Cardiac muscle cell (in vitro differentiated cells and primary cell): ENCODE data around the gene BRSK1. TPM values are rescaled to one million over a fixed set of nuclear protein-coding genes. Genes with fewer than 3 reads are reported as not detected.

Experiments used
- DNase-seq, 2 donors: peaks; one replicate each; pipeline versions ENCODE4 v3.0.0 to v3.0.0-alpha.2; 2010 to 2017; ENCODE audit warnings: low read depth in 1 of 2, low spot score in 1 of 2
- H3K27ac ChIP-seq: fragments of 200-600 bp; sonication (generic); 2 replicates; pipeline ENCODE4 v1.5.1; 2016
- H3K27me3 ChIP-seq: fragments of 200-600 bp; sonication (generic); 2 replicates; pipeline ENCODE4 v1.6.0; 2016; ENCODE audit warnings: control low read depth
- H3K36me3 ChIP-seq: fragments of 200-600 bp; sonication (generic); 2 replicates; pipeline ENCODE4 v1.5.1; 2016; ENCODE audit warnings: control low read depth
- H3K4me1 ChIP-seq: fragments of 200-600 bp; sonication (generic); 2 replicates; pipeline ENCODE4 v1.8.1; 2017; ENCODE audit warnings: low read depth, mild to moderate bottlenecking, mixed run types
- H3K4me3 ChIP-seq: fragments of 200-600 bp; sonication (generic); 2 replicates; pipeline ENCODE4 v1.5.1; 2016; ENCODE audit warnings: mild to moderate bottlenecking
- H3K9me3 ChIP-seq: fragments of 200-600 bp; sonication (generic); 2 replicates; pipeline ENCODE4 v1.5.1; 2017; ENCODE audit warnings: low read depth, mild to moderate bottlenecking, control low read depth
- CTCF ChIP-seq: IDR thresholded peaks from 2 replicates; pipeline ENCODE4 v1.5.1; 2012; ENCODE audit warnings: low read depth, mild to moderate bottlenecking, low read length
- polyA plus RNA-seq: library from polyadenylated mRNA; unstranded; fragments of >200 nt; fragmentation: Nextera tagmentation; extraction: Ambion mirVana; gene quantifications from 2 replicates; pipeline ENCODE4 v1.2.1, GENCODE V29; 2016
- total RNA-seq: library from RNA; depleted of rRNA; stranded (reverse); fragments of >200 nt; gene quantifications from 2 replicates; pipeline ENCODE4 v1.2.3, GENCODE V29; 2016

BRSK1 gene
- total and polyA plus RNA-seq, 2 experiments from 2014 or later: 3.5 to 34.4 TPM

DNA sequence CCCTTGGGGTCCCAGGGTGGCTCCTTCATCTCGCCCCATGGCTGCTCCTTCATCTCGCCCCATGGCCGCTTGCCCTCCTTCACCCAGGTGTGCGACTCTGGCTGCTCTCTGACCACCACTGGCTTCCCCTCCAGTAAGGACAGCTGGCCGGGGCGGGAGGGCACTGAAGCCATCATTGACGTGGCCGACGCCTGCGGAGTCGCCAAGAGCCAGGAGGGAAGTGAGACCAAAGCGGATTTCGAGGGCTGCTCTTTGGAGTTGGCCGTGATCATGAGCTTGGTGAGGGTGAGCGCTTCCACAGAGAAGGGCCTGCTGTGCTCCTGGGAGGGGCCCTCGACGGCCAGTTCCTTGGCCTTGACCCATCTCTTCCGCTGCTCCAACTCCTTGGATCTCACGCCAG lies 74.7 kb downstream of the BRSK1 start:
- Histone ChIP-seq H3K4me3 (no peak overlapping the region), H3K27ac (no peak overlapping the region), H3K36me3 (no peaks in the 10 kb centered on the region), H3K4me1 (no peaks in the 10 kb centered on the region), H3K9me3 (no peaks in the 10 kb centered on the region), H3K27me3 (peaks cover 40% of the 10 kb centered on the region)
- TF ChIP-seq CTCF: no peak
- DNase-seq: no peak

DNA sequence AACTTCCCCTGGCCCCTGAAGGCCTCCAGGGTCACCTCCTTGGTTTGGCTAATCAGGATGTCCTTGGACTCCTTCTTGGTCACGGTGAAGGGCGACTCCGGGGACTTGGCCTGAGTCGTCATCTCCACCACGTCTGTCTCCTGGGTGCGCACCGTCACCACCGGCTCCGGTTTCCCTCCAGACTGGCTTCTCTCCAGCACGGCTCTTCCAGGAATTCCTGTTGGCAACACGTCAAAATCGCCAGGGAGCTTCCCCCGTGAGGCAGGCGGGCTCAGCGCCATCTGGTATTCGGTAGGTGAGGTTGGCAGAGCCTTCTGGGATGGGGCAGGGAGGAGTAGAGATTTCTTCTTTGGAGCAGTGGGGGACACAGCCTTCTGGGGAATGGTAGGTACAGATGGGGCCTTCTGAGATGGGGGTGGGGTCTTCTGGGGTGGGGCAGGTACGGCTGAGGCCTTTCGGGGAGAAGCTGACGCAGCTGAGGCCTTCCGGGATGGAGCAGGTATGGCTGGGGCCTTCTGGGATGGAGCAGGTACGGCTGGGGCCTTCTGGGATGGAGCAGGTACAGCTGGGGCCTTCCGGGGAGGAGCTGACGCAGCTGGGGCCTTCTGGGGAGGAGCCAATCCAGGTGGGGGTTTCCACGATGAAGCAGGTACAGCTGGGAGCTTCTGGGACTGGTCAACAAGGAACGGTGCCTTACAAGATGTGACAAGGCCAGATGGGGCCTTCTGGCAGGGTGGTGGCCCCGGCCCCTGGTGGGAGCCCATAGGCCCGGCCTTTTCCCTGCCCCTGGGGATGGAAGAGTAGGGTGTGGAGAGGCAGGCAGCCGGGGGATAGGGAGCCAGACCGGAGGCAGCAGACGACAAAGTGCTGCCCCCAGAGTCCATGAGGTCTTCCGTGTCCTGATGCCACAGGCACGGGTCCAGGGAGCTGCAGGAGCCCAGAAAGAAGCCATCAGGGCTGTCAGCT lies 75.4 kb downstream of the BRSK1 start:
- no peaks in the 10 kb centered on the region for H3K4me1 ChIP-seq
- peaks cover 33% of the 10 kb centered on the region for H3K27me3 ChIP-seq
- no peaks in the 10 kb centered on the region for H3K36me3 ChIP-seq
- no peak for TF ChIP-seq CTCF
- no peak for DNase-seq
- H3K27ac ChIP-seq: no peak overlapping the region
- no peak overlapping the region for H3K4me3 ChIP-seq
- H3K9me3 ChIP-seq: no peaks in the 10 kb centered on the region

DNA sequence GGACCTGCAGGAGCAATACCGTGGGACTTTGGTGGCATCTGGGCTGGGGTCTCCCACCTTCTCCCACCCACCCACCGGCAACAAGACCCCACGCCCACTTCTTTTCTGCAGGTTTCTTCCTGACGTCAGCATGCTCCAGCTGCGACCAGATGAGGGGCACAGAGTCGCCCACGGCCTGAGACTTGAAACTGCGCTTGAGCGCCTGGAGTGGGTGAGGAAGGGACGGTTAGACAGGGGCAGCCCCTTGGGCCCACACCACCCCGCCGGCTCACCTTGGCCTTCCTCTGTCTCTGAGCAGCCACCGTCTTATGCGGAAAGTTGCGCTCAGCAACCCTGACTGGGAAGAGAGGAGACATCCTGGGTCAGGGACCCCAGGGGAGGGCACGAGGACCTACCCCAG lies 77.1 kb downstream of the BRSK1 start:
- H3K36me3 ChIP-seq: no peaks in the 10 kb centered on the region
- H3K4me1 ChIP-seq: no peaks in the 10 kb centered on the region
- no peak for DNase-seq
- no peak for TF ChIP-seq CTCF
- H3K27ac ChIP-seq: no peak overlapping the region
- H3K9me3 ChIP-seq: no peaks in the 10 kb centered on the region
- no peak overlapping the region for H3K4me3 ChIP-seq
- peaks cover 16% of the 10 kb centered on the region for H3K27me3 ChIP-seq

Other genes starting within 250 kb of the BRSK1 start
- gene GP6, start 245.7 kb upstream of the BRSK1 start, total RNA-seq: 0.42 and 1.7 TPM in 2 replicates
- 0.24 TPM in 1 of 2 replicates, not detected in the other for gene GP6, start 245.7 kb upstream of the BRSK1 start, polyA plus RNA-seq
- gene RDH13, start 220.8 kb upstream of the BRSK1 start, total RNA-seq: 31.9 and 41.0 TPM in 2 replicates
- gene RDH13, start 220.8 kb upstream of the BRSK1 start, polyA plus RNA-seq: 23.7 and 27.4 TPM in 2 replicates
- 2.0 and 3.9 TPM in 2 replicates for gene EPS8L1, start 208.1 kb upstream of the BRSK1 start, total RNA-seq
- gene EPS8L1, start 208.1 kb upstream of the BRSK1 start, polyA plus RNA-seq: 1.1 and 1.2 TPM in 2 replicates
- gene PPP1R12C, start 166.4 kb upstream of the BRSK1 start, total RNA-seq: 107 and 120 TPM in 2 replicates
- 32.9 and 38.0 TPM in 2 replicates for gene PPP1R12C, start 166.4 kb upstream of the BRSK1 start, polyA plus RNA-seq
- 16.1 and 25.0 TPM in 2 replicates for gene TNNT1, start 134.8 kb upstream of the BRSK1 start, total RNA-seq
- gene TNNT1, start 134.8 kb upstream of the BRSK1 start, polyA plus RNA-seq: 34.7 and 35.5 TPM in 2 replicates
- gene TNNI3, start 126.3 kb upstream of the BRSK1 start, total RNA-seq: 64.5 and 78.6 TPM in 2 replicates
- gene TNNI3, start 126.3 kb upstream of the BRSK1 start, polyA plus RNA-seq: 49.8 and 85.5 TPM in 2 replicates
- 3.2 and 3.5 TPM in 2 replicates for gene DNAAF3, start 117.4 kb upstream of the BRSK1 start, total RNA-seq
- gene DNAAF3, start 117.4 kb upstream of the BRSK1 start, polyA plus RNA-seq: 7.6 and 14.3 TPM in 2 replicates
- 0.12 and 0.53 TPM in 2 replicates for gene SYT5, start 103.7 kb upstream of the BRSK1 start, total RNA-seq
- gene SYT5, start 103.7 kb upstream of the BRSK1 start, polyA plus RNA-seq: not detected in 2 replicates
- 3.0 and 6.9 TPM in 2 replicates for gene PTPRH, start 74.5 kb upstream of the BRSK1 start, total RNA-seq
- gene PTPRH, start 74.5 kb upstream of the BRSK1 start, polyA plus RNA-seq: 2.3 TPM in 2 replicates
- 4.2 and 4.7 TPM in 2 replicates for gene TMEM86B, start 55.2 kb upstream of the BRSK1 start, total RNA-seq
- 2.6 and 5.3 TPM in 2 replicates for gene TMEM86B, start 55.2 kb upstream of the BRSK1 start, polyA plus RNA-seq
- 87.9 and 91.7 TPM in 2 replicates for gene PPP6R1, start 25.0 kb upstream of the BRSK1 start, total RNA-seq
- gene PPP6R1, start 25.0 kb upstream of the BRSK1 start, polyA plus RNA-seq: 98.7 and 101 TPM in 2 replicates
- 47.2 and 77.7 TPM in 2 replicates for gene HSPBP1, start 3.9 kb upstream of the BRSK1 start, total RNA-seq
- 68.9 and 123 TPM in 2 replicates for gene HSPBP1, start 3.9 kb upstream of the BRSK1 start, polyA plus RNA-seq
- not detected in 2 replicates for gene TMEM150B, start 41.3 kb downstream of the BRSK1 start, total RNA-seq
- not detected in 2 replicates for gene TMEM150B, start 41.3 kb downstream of the BRSK1 start, polyA plus RNA-seq
- gene KMT5C, start 55.9 kb downstream of the BRSK1 start, total RNA-seq: 58.9 and 82.4 TPM in 2 replicates
- 63.5 and 81.7 TPM in 2 replicates for gene KMT5C, start 55.9 kb downstream of the BRSK1 start, polyA plus RNA-seq
- gene COX6B2, start 70.7 kb downstream of the BRSK1 start, total RNA-seq: not detected in 2 replicates
- 0.06 and 0.17 TPM in 2 replicates for gene COX6B2, start 70.7 kb downstream of the BRSK1 start, polyA plus RNA-seq
- gene GARIN5B, start 79.3 kb downstream of the BRSK1 start, total RNA-seq: not detected in 2 replicates
- gene GARIN5B, start 79.3 kb downstream of the BRSK1 start, polyA plus RNA-seq: not detected in 2 replicates
- gene IL11, start 86.5 kb downstream of the BRSK1 start, total RNA-seq: 0.12 and 0.49 TPM in 2 replicates
- 0.72 TPM in 1 of 2 replicates, not detected in the other for gene IL11, start 86.5 kb downstream of the BRSK1 start, polyA plus RNA-seq
- not detected in 2 replicates for gene TMEM190, start 92.8 kb downstream of the BRSK1 start, total RNA-seq
- 0.85 and 1.3 TPM in 2 replicates for gene TMEM190, start 92.8 kb downstream of the BRSK1 start, polyA plus RNA-seq
- gene TMEM238, start 100.3 kb downstream of the BRSK1 start, total RNA-seq: 0.27 and 0.35 TPM in 2 replicates
- gene TMEM238, start 100.3 kb downstream of the BRSK1 start, polyA plus RNA-seq: 1.7 and 4.0 TPM in 2 replicates
- gene RPL28, start 101.9 kb downstream of the BRSK1 start, total RNA-seq: 757 and 1,325 TPM in 2 replicates
- 273 and 320 TPM in 2 replicates for gene RPL28, start 101.9 kb downstream of the BRSK1 start, polyA plus RNA-seq
- 54.2 and 244 TPM in 2 replicates for gene UBE2S, start 123.8 kb downstream of the BRSK1 start, total RNA-seq
- 164 and 471 TPM in 2 replicates for gene UBE2S, start 123.8 kb downstream of the BRSK1 start, polyA plus RNA-seq
- gene SHISA7, start 159.3 kb downstream of the BRSK1 start, total RNA-seq: not detected in 2 replicates
- not detected in 2 replicates for gene SHISA7, start 159.3 kb downstream of the BRSK1 start, polyA plus RNA-seq
- 99.4 and 200 TPM in 2 replicates for gene ISOC2, start 177.6 kb downstream of the BRSK1 start, total RNA-seq
- 73.9 and 89.7 TPM in 2 replicates for gene ISOC2, start 177.6 kb downstream of the BRSK1 start, polyA plus RNA-seq
- gene C19orf85, start 180.8 kb downstream of the BRSK1 start, total RNA-seq: not detected in 2 replicates
- not detected in 2 replicates for gene C19orf85, start 180.8 kb downstream of the BRSK1 start, polyA plus RNA-seq
- 15.7 and 16.7 TPM in 2 replicates for gene ZNF628, start 192.6 kb downstream of the BRSK1 start, total RNA-seq
- 0.95 and 0.96 TPM in 2 replicates for gene ZNF628, start 192.6 kb downstream of the BRSK1 start, polyA plus RNA-seq
- gene NAT14, start 201.2 kb downstream of the BRSK1 start, total RNA-seq: 56.5 and 78.7 TPM in 2 replicates
- gene NAT14, start 201.2 kb downstream of the BRSK1 start, polyA plus RNA-seq: 137 and 138 TPM in 2 replicates
- gene SSC5D, start 204.4 kb downstream of the BRSK1 start, total RNA-seq: 0.32 and 0.89 TPM in 2 replicates
- gene SSC5D, start 204.4 kb downstream of the BRSK1 start, polyA plus RNA-seq: 0.15 and 0.60 TPM in 2 replicates